Stimulated activated CD8-positive, alpha-beta memory T cell treated with anti-CD3 and anti-CD28 coated beads, Interleukin-15, amount 100 ng/mL, for 24 hours (primary cell): ENCODE results near the gene LILRA2.
"Not testable (repeated sequence)": the region's sequence is repeated elsewhere in the genome, so short reads cannot be mapped to it uniquely, and the experiment has no call there.

ENCODE experiments used
- DNase-seq: peaks from one replicate; pipeline ENCODE4 v3.0.0-alpha.2; 2020; ENCODE audit warnings: low read depth

Gene LILRA2

GRCh38 chr19:54609356-54609791 lies 35.8 kb downstream of the LILRA2 start:
- DNase-seq, result no peak

DNA sequence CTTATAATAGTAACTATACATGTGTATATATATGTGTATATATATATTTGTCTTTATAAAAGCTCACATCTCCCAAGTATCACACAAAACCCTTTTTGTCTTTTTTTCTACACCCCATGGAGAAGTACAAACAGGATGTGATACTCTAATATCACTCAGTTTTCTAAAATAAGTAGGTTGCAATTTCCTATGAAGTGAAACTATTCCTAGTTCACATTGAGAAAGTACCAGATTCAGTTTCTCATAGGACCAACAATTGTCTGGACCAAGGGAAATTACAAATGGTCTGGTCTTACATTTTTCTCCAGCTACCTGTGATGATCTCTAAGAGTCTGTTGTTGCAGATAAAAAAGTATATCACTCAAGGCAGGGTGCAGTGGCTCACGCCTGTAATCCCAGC lies 38.8 kb downstream of the LILRA2 start:
- no peak for DNase-seq

GRCh38 chr19:54614726-54615125 lies 41.1 kb downstream of the LILRA2 start:
- DNase-seq, result no peak

GRCh38 chr19:54616057-54616456 lies 42.5 kb downstream of the LILRA2 start:
- DNase-seq, result no peak

DNA sequence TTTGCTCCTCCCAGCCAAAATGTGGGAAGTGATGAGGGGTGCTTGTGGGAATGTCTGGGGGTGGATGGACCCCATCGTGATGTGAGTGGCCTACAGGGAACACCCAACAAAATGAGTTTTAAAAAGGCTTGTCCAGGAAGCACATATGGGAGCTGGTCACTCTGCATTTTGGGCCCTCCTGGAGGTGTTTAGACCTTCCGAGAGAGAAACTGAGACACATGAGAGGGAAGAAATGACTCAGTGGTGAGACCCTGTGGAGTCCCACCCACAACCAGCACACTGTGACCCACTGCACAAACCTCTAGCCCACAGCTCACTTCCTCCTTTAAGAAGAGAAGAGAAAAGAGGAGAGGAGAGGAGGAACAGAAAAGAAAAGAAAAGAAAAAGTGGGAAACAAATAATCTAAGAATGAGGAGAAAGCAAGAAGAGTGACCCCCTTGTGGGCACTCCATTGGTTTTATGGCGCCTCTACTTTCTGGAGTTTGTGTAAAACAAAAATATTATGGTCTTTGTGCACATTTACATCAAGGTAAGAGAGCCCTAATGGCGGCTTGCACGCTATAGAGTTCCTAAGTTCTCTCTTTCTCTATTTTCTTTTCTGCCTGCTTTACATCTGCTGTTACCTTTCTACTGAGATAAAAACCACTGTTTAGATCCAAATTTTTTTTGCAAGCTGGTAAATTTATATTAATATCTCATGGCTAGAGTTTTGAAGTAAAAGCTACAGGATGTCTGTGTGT lies 43.4 kb downstream of the LILRA2 start:
- no peak for DNase-seq

DNA sequence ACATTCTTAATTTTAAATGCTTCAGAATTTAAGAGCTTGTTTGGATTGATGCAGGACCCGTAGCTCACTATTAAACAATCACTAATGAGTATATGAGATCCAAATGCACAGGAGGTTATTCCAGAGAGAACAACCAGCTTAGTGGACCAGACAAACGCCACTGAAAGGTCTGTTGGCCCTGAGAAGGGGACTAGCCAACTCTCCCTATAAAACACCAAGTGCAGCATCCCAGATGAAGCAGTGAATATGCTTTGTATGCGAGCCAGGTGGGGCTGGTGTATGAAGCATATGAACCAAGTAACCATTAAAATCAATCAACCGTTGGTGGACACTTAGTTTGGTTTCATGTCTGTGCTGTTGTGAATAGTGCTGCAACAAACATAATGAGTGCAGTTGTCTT lies 46.9 kb downstream of the LILRA2 start:
- DNase-seq, result no peak

DNA sequence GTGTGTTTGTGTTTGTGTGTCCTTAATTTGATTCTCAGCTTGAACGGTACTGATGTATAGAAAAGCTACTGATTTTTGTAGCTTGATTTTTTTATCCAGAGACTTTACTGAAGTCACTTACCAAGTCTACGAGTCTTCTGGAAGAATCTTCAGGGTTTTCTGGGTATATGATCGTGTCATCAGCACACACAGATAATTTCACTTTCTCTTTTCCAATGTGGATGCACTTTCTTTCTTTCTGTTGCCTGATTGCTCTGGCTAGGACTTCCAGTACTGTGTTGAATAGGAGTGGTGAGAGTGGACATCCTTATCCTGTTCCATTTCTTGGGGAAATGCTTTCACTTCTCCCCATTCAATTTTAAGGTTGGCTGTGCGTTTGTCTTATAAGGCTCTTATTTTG lies 48.8 kb downstream of the LILRA2 start:
- no peak for DNase-seq

DNA sequence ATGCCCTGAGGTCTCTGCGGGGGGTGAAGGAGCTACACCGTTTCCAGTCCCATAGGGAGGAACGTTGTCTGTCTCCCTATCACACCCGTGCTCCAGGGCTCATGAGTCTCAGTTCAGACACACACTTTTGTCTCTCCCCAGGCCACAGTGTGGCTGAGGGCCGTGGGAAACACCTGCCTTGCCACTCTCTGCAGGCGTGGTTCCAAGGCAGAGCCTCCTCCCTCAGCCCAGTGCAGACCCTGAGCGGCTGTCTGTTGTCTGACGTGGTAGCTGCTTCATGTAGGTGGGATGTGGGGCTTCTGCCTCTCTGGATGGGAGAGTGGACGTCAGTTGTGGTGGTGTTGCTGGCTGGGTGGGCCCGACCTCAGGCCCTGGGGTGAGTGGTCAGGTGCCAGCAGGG lies 50.6 kb downstream of the LILRA2 start:
- not testable (repeated sequence) for DNase-seq

GRCh38 chr19:54624934-54625730 lies 51.5 kb downstream of the LILRA2 start:
- DNase-seq, result not testable (repeated sequence)

DNA sequence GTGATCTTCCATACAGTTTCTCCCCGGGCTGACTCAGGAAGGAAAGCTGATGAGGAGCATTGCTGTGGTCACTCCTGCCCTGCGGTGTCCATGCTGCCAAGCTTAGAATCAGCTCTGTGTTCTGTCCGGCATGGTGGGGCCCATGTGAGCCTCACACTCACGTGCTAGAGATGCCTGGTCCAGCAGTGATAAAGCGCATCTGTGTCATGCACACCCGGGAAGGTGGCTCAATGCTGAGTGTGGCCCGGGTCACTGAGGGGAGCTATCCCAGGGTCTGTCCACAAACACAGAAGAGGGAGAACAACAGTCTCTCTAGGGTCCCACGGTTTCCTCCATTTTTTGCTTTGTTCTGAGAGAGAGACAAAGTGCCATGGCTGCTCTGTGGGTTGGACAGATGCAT lies 53.2 kb downstream of the LILRA2 start:
- no peak for DNase-seq

- not testable (repeated sequence) for DNase-seq
Measured at GRCh38 chr19:54627912-54628311, 54.3 kb downstream of the LILRA2 start.

GRCh38 chr19:54630262-54630661 lies 56.7 kb downstream of the LILRA2 start, which contains the start of gene LILRB1:
LILRB1 (plus strand) TSS chr19:54630484; CDS start chr19:54631074, 590 bp downstream.
- not testable (repeated sequence) for DNase-seq

DNA sequence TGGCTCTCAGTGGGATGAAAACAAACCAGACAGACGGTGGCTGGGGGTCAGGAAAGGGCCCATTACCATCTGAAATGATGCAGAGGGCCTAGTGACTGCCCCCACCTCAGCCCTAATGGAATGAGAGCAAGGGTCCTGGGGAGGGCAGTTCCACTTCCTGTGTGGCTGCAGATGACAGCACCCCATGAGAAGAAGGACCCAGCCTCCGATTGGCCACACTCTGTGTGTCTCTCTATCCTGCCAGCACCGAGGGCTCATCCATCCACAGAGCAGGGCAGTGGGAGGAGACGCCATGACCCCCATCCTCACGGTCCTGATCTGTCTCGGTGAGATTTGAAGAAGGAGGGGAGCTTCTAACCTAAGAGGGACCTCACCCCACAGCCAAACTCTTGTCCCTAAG lies 57.2 kb downstream of the LILRA2 start:
- DNase-seq, result no peak

DNA sequence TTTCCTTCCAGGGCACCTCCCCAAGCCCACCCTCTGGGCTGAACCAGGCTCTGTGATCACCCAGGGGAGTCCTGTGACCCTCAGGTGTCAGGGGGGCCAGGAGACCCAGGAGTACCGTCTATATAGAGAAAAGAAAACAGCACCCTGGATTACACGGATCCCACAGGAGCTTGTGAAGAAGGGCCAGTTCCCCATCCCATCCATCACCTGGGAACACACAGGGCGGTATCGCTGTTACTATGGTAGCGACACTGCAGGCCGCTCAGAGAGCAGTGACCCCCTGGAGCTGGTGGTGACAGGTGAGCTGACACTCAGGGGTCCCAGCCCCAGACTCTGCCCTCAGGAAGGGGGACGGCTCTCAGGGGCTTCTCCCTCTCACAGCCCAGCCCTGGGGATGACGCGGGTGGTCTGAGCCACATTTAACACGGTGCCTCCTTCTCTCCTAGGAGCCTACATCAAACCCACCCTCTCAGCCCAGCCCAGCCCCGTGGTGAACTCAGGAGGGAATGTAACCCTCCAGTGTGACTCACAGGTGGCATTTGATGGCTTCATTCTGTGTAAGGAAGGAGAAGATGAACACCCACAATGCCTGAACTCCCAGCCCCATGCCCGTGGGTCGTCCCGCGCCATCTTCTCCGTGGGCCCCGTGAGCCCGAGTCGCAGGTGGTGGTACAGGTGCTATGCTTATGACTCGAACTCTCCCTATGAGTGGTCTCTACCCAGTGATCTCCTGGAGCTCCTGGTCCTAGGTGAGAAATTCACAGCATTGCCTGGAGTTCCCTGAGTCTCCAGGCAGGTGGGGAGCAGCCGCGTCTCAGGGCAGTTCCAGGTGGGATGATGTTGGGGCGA lies 58.1 kb downstream of the LILRA2 start:
- not testable (repeated sequence) for DNase-seq

GRCh38 chr19:54632517-54632916 lies 58.9 kb downstream of the LILRA2 start:
- DNase-seq, result not testable (repeated sequence)

DNA sequence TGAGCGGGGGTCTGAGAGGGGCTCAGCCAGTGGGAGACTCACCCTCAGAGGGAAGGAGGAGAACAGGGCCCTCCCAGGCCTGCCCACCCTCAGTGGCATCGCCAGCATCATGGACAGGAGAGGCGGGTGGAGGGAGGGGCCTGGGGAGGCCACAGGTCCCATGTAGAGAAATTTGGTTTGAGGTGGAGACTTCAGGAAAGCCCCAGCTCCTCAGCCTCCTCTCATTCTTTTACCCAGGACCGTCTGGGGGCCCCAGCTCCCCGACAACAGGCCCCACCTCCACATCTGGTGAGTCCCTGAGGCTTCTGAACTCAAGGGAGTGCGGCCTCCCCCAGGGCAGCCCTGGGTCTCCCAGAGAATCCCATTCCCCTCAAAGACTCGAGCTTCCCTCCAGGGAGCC lies 59.8 kb downstream of the LILRA2 start:
- DNase-seq, result no peak

GRCh38 chr19:54636081-54636480 lies 62.5 kb downstream of the LILRA2 start:
- not testable (repeated sequence) for DNase-seq

DNA sequence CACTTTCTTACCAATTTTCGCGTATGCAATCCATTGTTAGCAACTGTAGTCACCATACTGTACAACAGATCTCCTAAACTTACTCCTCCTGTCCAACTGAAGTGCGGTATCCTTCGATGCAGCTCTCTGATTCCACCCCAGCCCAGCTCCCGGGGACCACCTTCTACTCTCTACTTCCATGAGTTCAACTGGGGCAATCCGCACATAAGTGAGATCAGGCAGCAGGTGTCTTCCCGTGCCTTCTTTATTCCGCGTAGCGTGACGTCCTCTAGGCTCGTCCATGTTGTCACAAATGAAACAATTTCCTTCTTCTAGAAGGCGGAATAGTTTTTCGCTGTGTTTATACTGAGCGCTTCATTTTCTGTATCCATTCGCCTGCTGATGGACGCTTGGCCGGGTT lies 65.1 kb downstream of the LILRA2 start:
- no peak for DNase-seq
